GM12878 (cell line): Measurements from ENCODE around the gene CBLN2. TPM values are rescaled to one million over a fixed set of nuclear protein-coding genes. Genes with fewer than 3 reads are reported as not detected.

Experiments used
- ATAC-seq: fragments of 200-7000 bp; cut with Tn5 transposase; 3 replicates; pipeline ENCODE4 v1.9.1; 2020; ENCODE audit warnings: mild to moderate bottlenecking, moderate library complexity
- BruUV-seq: library from RNA; stranded (reverse); fragments of 400-500 nt; replicated peaks from 2 replicates; lab custom pipeline; 2021; lab: Mats Ljungman, UMichigan
- CTCF ChIA-PET: fragments of 300-600 bp; sonication (Branson Sonifier 250); formaldehyde crosslinking; extraction: SDS; loops from one replicate; lab custom pipeline; 2021; ENCODE audit warnings: inconsistent platforms; lab: Yijun Ruan, JAX
- POLR2A ChIA-PET: fragments of 350-600 bp; formaldehyde crosslinking; extraction: SDS; loops from one replicate; lab custom pipeline; 2021; ENCODE audit warnings: inconsistent platforms; lab: Charles Lee
- RAD21 ChIA-PET: fragments of 300-600 bp; sonication (Branson Sonifier 250); formaldehyde crosslinking; loops from one replicate; lab custom pipeline; 2023; ENCODE audit warnings: antibody characterized with exemption; ENCODE audit not compliant: unreplicated experiment; lab: Charles Lee
- SMC1A ChIA-PET: fragments of 300-600 bp; sonication (Branson Sonifier 250); formaldehyde crosslinking; loops from one replicate; lab custom pipeline; 2023; ENCODE audit not compliant: unreplicated experiment, uncharacterized antibody; lab: Charles Lee
- DNase-seq: peaks from one replicate; pipeline ENCODE4 v3.0.0-alpha.2; 2011; ENCODE audit warnings: low read depth, low spot score
- FAIRE-seq: peaks from 3 replicates; lab custom pipeline; 2011; peaks lifted over from hg19 to GRCh38; lab: Jason Lieb, UNC
- H2AFZ ChIP-seq: 2 replicates; pipeline ENCODE4 v1.6.0; 2011; ENCODE audit warnings: low read depth, low read length, control low read depth; ENCODE audit not compliant: control insufficient read depth
- H3K27ac ChIP-seq: 2 replicates; pipeline ENCODE4 v1.5.1; 2011; ENCODE audit warnings: control low read depth; ENCODE audit not compliant: control insufficient read depth, insufficient read depth
- H3K27me3 ChIP-seq, 2 experiments: replicated peaks in 1 of 2; 2 replicates each; pipeline versions ENCODE4 v1.6.0 to v1.6.1; 2011; ENCODE audit warnings: low read length in 1 of 2; ENCODE audit not compliant: control insufficient read depth in 2 of 2, insufficient read depth in 2 of 2
- H3K36me3 ChIP-seq, 2 experiments: 2 replicates each; pipeline ENCODE4 v1.5.1; 2011; ENCODE audit warnings: low read length in 1 of 2; ENCODE audit not compliant: control insufficient read depth in 2 of 2, insufficient read depth in 2 of 2
- H3K4me1 ChIP-seq: 2 replicates; pipeline ENCODE4 v1.6.1; 2011; ENCODE audit warnings: mild to moderate bottlenecking, low read length, moderate library complexity, mixed read lengths; ENCODE audit not compliant: control insufficient read depth, insufficient read depth
- H3K4me2 ChIP-seq: 2 replicates; pipeline ENCODE4 v1.6.0; 2011; ENCODE audit warnings: control low read depth; ENCODE audit not compliant: control insufficient read depth, insufficient read depth
- H3K4me3 ChIP-seq: fragments of 200-600 bp; sonication (generic); 2 replicates; pipeline ENCODE4 v1.5.1; 2016
- H3K79me2 ChIP-seq: 2 replicates; pipeline ENCODE4 v1.6.0; 2011; ENCODE audit warnings: low read length; ENCODE audit not compliant: control insufficient read depth, insufficient read depth
- H3K9ac ChIP-seq: 2 replicates; pipeline ENCODE4 v1.8.0; 2011; ENCODE audit warnings: low read length, control low read depth, mixed read lengths; ENCODE audit not compliant: control insufficient read depth, insufficient read depth
- H3K9me3 ChIP-seq: replicated peaks from 3 replicates; pipeline ENCODE4 v1.5.1; 2011; ENCODE audit warnings: mild to moderate bottlenecking, low read length; ENCODE audit not compliant: control insufficient read depth, insufficient read depth
- H4K20me1 ChIP-seq: 2 replicates; pipeline ENCODE4 v1.6.0; 2011; ENCODE audit not compliant: control insufficient read depth, insufficient read depth
- BCL11A ChIP-seq: IDR thresholded peaks from 2 replicates; pipeline ENCODE4 v1.6.1; 2011; ENCODE audit warnings: low read depth, low read length
- MEF2B ChIP-seq: fragments of 450-650 bp; IDR thresholded peaks from 2 replicates; pipeline ENCODE4 v1.6.1; 2018; ENCODE audit warnings: mild to moderate bottlenecking, moderate library complexity; ENCODE audit not compliant: partially characterized antibody, poor library complexity, severe bottlenecking
- NFXL1 ChIP-seq: fragments of 450-650 bp; IDR thresholded peaks from 2 replicates; pipeline ENCODE4 v1.6.1; 2017; ENCODE audit warnings: antibody characterized with exemption, mild to moderate bottlenecking, borderline replicate concordance
- PKNOX1 ChIP-seq: fragments of 450-650 bp; IDR thresholded peaks from 2 replicates; pipeline ENCODE4 v1.6.1; 2016; ENCODE audit warnings: mild to moderate bottlenecking
- RAD51 ChIP-seq: fragments of 450-650 bp; IDR thresholded peaks from 2 replicates; pipeline ENCODE4 v1.6.1; 2016; ENCODE audit warnings: moderate library complexity, mild to moderate bottlenecking, inconsistent platforms
- SMAD1 ChIP-seq: fragments of 450-650 bp; IDR thresholded peaks from 2 replicates; pipeline ENCODE4 v1.6.1; 2018; ENCODE audit warnings: mild to moderate bottlenecking, low read depth; ENCODE audit not compliant: partially characterized antibody
- TARDBP ChIP-seq: IDR thresholded peaks from 2 replicates; pipeline ENCODE4 v1.6.1; 2016; ENCODE audit warnings: borderline replicate concordance
- WGBS: methylation state at CpG from one replicate; pipeline ENCODE4 v1.1.6; 2016; ENCODE audit warnings: low lambda C conversion rate; ENCODE audit not compliant: insufficient replicate concordance, insufficient coverage; ENCODE audit errors: missing lambda C conversion rate; 5-methylcytosine and 5-hydroxymethylcytosine counted together
- in situ Hi-C: fragments of 300-500 bp; cut with MboI; formaldehyde crosslinking; loops from 9 replicates; pipeline ENCODE4 v1.14.3; 2018; ENCODE audit warnings: mixed read lengths
- intact Hi-C: fragments of 100-400 bp; cut with micrococcal nuclease; formaldehyde crosslinking; loops from one replicate; pipeline ENCODE4 v1.14.2; 2022; ENCODE audit not compliant: unreplicated experiment
- polyA plus RNA-seq, 11 experiments: library from polyadenylated mRNA; depleted of rRNA in 4 of 11; unstranded in 6 of 11; stranded (reverse) in 5 of 11; fragments of >200 nt; fragmentation: Nextera tagmentation in 4 of 11; fragmentation: Illumina TruSeq in 1 of 11; extraction: Ambion mirVana in 4 of 11; extraction: Trizol in 1 of 11; gene quantifications; 1 replicate in 1 of 11; 2 replicates in 10 of 11; pipeline versions ENCODE4 v1.2.1 to v1.2.3, GENCODE V29; 2011 to 2016; ENCODE audit warnings: inconsistent platforms in 2 of 11, missing spikeins in 2 of 11, low read depth in 1 of 11
- total RNA-seq, 4 experiments: library from RNA; depleted of rRNA in 3 of 4; stranded (reverse); fragments of >200 nt in 3 of 4; fragmentation: Illumina TruSeq in 1 of 4; extraction: Trizol in 1 of 4; gene quantifications; 2 replicates each; pipeline versions ENCODE4 v1.2.1 to v1.2.3, GENCODE V29; 2013 to 2021
- TF ChIP-seq, protein P1 (sequence below): IDR thresholded peaks from 2 replicates; pipeline ENCODE4 v1.6.1; 2011; ENCODE audit warnings: borderline replicate concordance, low read depth, mild to moderate bottlenecking, moderate library complexity, mixed read lengths, low read length; ENCODE audit not compliant: insufficient read depth; ENCODE audit errors: extremely low read length

The CBLN2 gene
- total and polyA plus RNA-seq, 10 of the 15 experiments (the other 5 are each of a cell fraction or from before 2014, with no cell fraction given): 0.11 to 14.6 (median 0.30) TPM; not detected in 2

- H3K4me2 ChIP-seq: no peak overlapping the region
- H3K4me1 ChIP-seq: no peaks in the 10 kb centered on the region
- no TSS peak for BruUV-seq
- H3K9me3 ChIP-seq: no peaks in the 10 kb centered on the region; the same call in 2 of the 3 replicates
- ATAC-seq (no peak), DNase-seq (no peak), FAIRE-seq (no peak)
- POLR2A ChIA-PET: no interaction called here
- no peaks in the 10 kb centered on the region for H4K20me1 ChIP-seq
- in situ Hi-C loops: no loop called here
- SMC1A ChIA-PET: no interaction called here
- H3K36me3 ChIP-seq: no peaks in the 10 kb centered on the region
- RAD21 ChIA-PET: interaction anchor here (0.6 kb wide), 1 partner anchor 29 kb away, joined by 3 read pairs; no protein-coding TSS in a partner anchor
- H3K27me3 ChIP-seq: no peaks in the 10 kb centered on the region
- intact Hi-C loops: no loop called here
- CTCF ChIA-PET: no interaction called here
- no peak overlapping the region for H3K9ac ChIP-seq
- H3K27ac ChIP-seq: no peak overlapping the region
- TF ChIP-seq MEF2B (no peak), TARDBP (no peak), BCL11A (no peak), RAD51 (no peak), NFXL1 (no peak), PKNOX1 (no peak), SMAD1 (no peak)
- TF ChIP-seq, protein P1, sequence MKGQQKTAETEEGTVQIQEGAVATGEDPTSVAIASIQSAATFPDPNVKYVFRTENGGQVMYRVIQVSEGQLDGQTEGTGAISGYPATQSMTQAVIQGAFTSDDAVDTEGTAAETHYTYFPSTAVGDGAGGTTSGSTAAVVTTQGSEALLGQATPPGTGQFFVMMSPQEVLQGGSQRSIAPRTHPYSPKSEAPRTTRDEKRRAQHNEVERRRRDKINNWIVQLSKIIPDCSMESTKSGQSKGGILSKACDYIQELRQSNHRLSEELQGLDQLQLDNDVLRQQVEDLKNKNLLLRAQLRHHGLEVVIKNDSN: no peak
- TF ChIP-seq, all 136 proteins: peak for 0
- Histone ChIP-seq H3K79me2 (no peaks in the 10 kb centered on the region), H3K4me3 (no peak overlapping the region), H2AFZ (no peak overlapping the region)
- WGBS: 46% methylated on average over 19 of the region's 19 CpGs
Measured at GRCh38 chr18:72502671-72503431, 41.3 kb downstream of the CBLN2 start.
